Measurements from ENCODE around the gene IFNA16. TPM values are rescaled to one million over a fixed set of nuclear protein-coding genes. Genes with fewer than 3 reads are reported as not detected.
"Not testable (repeated sequence)": the region's sequence is repeated elsewhere in the genome, so short reads cannot be mapped to it uniquely, and the experiment has no call there.

Gene IFNA16
- total and polyA plus RNA-seq, 4 experiments from 2014 or later = not detected

DNA sequence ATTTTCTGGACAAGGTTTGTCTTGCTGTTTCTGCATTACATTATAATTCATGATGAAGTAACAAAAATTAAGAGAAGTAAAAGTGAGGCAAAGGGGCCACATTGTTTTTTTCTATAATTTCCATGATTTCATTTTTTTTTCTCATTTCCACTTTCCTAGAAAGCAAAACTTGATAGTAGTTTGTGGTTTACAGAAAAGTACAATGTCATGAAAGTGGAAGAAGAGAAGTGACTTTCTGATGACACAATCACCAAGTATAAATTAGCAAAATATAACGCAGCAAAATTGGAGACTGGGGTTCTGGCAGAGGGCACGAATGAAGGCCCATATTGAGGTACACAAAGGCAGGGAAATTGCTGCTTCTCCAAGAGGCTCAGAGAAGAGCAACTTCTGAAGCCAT lies 27.7 kb upstream of the IFNA16 start:
- POLR2A ChIA-PET (ENCODE audit: partially characterized antibody) = no interaction called here

GRCh38 chr9:21239911-21240310 lies 22.8 kb upstream of the IFNA16 start, which contains the start of gene IFNA14:
Gene IFNA14, minus strand, starts transcription at chr9:21240005. Its CDS starts 70 bp downstream, at chr9:21239935.
- no peak within 1 kb of the TSS for H3K27ac Mint-ChIP-seq
- peaks cover 2 to 15% of the 10 kb centered on the region in 2 donors for H3K27me3 Mint-ChIP-seq
- H3K4me3 Mint-ChIP-seq = no peak within 1 kb of the TSS
- no peaks in the 10 kb centered on the region for H3K36me3 ChIP-seq (ENCODE audit: insufficient read depth, low read length)
- H3K36me3 Mint-ChIP-seq = no peaks in the 10 kb centered on the region
- intact Hi-C loops (cut with micrococcal nuclease) = loop anchor here (5.0 to 10.0 kb wide), 5 partner anchors 85 to 1212 kb away; no protein-coding TSS in a partner anchor
- H3K27me3 ChIP-seq (ENCODE audit: insufficient read depth, low read length) = no peaks in the 10 kb centered on the region
- H3K4me1 ChIP-seq (ENCODE audit: insufficient read depth, low read length) = peaks cover 5% of the 10 kb centered on the region
- ChIA-PET CTCF (ENCODE audit: partially characterized antibody) (no interaction called here), POLR2A (ENCODE audit: partially characterized antibody) (no interaction called here)
- DNase-seq = no peak
- H3K9me3 Mint-ChIP-seq = peaks cover 0 to 1% (median 0%) of the 10 kb centered on the region in 8 donors
- peaks cover 4 to 12% (median 7%) of the 10 kb centered on the region in 4 donors for H3K4me1 Mint-ChIP-seq
- H3K4me3 ChIP-seq (ENCODE audit: low read length in 2 of 2) = no peak within 1 kb of the TSS
- H3K27ac ChIP-seq (ENCODE audit: low read depth, low read length) = no peak within 1 kb of the TSS
- no peaks in the 10 kb centered on the region for H3K9me3 ChIP-seq (ENCODE audit: control insufficient read depth in 1 of 2, low read length in 2 of 2)

More for the DNA sequence above, 27.7 kb upstream of the IFNA16 start:
- H3K9me3 Mint-ChIP-seq = peaks cover 0 to 4% (median 0%) of the 10 kb centered on the region in 8 donors
- H3K4me1 ChIP-seq (ENCODE audit: insufficient read depth, low read length) = no peaks in the 10 kb centered on the region
- no peak overlapping the region for H3K4me3 ChIP-seq (ENCODE audit: low read length in 2 of 2)
- H3K4me3 Mint-ChIP-seq = no peak overlapping the region
- intact Hi-C loops (cut with micrococcal nuclease) = no loop called here
- no peaks in the 10 kb centered on the region for H3K4me1 Mint-ChIP-seq
- H3K36me3 Mint-ChIP-seq = no peaks in the 10 kb centered on the region
- no peak overlapping the region for H3K27ac ChIP-seq (ENCODE audit: low read depth, low read length)
- no peak for DNase-seq
- CTCF ChIA-PET (ENCODE audit: partially characterized antibody) = no interaction called here
- H3K27me3 ChIP-seq (ENCODE audit: insufficient read depth, low read length) = no peaks in the 10 kb centered on the region
- no peak overlapping the region for H3K27ac Mint-ChIP-seq
- H3K27me3 Mint-ChIP-seq = peaks cover 5 to 15% of the 10 kb centered on the region in 2 donors
- no peaks in the 10 kb centered on the region for H3K36me3 ChIP-seq (ENCODE audit: insufficient read depth, low read length)
- H3K9me3 ChIP-seq (ENCODE audit: control insufficient read depth in 1 of 2, low read length in 2 of 2) = no peaks in the 10 kb centered on the region

DNA sequence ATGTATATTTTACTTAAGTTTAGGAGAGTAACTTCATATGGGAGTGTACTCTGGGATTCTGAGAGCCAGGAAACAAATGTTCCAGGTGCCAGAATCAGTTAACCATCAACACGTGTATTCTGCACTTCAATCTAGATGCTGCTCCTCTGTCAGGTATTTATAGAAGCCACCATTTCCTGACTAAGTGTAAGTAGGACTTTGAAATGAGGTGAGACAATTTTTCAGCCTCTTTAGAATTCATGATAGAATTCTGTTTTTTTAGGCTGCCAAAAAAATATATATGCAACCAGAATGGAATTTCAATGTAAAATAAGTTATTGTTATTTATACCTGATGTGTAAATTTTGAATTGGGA lies 19.2 kb upstream of the IFNA16 start:
- CTCF ChIA-PET (ENCODE audit: partially characterized antibody) = interaction anchor here (0.6 to 3.7 kb wide), 23 partner anchors 13 to 545 kb away, joined by 3 to 21 read pairs (median 4); partner anchors contain the start of gene IFNW1
- H3K36me3 Mint-ChIP-seq; H3K9me3 Mint-ChIP-seq; H3K27me3 Mint-ChIP-seq; H3K4me3 ChIP-seq (ENCODE audit: low read length in 2 of 2); POLR2A ChIA-PET (ENCODE audit: partially characterized antibody); H3K9me3 ChIP-seq (ENCODE audit: control insufficient read depth in 1 of 2, low read length in 2 of 2); H3K36me3 ChIP-seq (ENCODE audit: insufficient read depth, low read length); H3K27me3 ChIP-seq (ENCODE audit: insufficient read depth, low read length); H3K27ac ChIP-seq (ENCODE audit: low read depth, low read length); H3K4me1 ChIP-seq (ENCODE audit: insufficient read depth, low read length); DNase-seq: not testable (repeated sequence)
- Mint-ChIP-seq H3K4me1 (peaks cover 4 to 12% (median 7%) of the 10 kb centered on the region in 4 donors), H3K4me3 (peak overlapping the region in 5 of 8 donors; percentile 57 to 78 (median 66)), H3K27ac (peak overlapping the region in 1 of 7 donors; percentile 75)
- intact Hi-C loops (cut with micrococcal nuclease) = loop anchor here (5.0 to 10.0 kb wide), 5 partner anchors 82 to 1216 kb away; no protein-coding TSS in a partner anchor

DNA sequence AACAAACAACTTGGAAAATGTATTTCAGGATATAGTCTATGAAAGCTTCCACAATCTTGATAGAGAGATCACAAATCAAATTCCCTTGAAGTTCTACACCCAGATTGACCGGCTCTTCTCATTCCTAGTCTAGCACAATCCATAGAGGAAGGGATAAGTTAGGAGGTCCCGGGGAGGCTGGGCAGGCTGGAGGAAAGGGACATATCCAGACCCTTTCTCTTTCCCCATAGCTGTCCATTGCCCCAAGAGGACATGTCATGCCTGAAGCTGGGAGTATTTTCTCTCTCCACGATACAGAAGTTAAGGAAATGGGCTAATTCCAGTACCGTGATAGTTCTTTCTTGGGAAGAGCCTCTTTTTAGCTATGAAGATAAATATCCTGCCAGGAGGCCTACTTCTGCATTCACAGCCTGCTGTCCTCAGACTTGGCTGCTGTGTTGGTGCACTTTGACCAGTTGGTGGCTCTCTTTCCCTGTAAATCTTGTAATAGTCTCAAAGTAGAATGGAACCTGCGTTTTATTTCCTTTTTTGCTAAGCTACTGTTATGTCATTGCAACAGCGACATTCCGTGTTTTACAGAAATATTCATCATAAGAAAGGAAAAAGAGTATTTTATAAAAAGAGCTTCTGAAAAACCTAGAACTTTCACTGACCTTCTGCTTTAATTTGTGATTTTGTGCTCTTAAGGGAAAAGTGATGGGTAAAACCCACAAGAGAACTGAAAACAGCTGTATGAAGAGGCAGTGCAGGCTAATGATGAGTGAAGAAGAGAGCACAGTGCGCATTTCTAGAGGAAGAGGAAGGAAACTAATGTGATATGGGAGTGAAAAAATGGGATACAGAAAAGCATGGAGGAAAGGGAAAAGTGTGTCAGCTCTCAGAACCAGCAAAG lies 18.6 kb upstream of the IFNA16 start:
- not testable (repeated sequence) for H3K27me3 ChIP-seq (ENCODE audit: insufficient read depth, low read length); H3K36me3 ChIP-seq (ENCODE audit: insufficient read depth, low read length); H3K36me3 Mint-ChIP-seq; H3K9me3 Mint-ChIP-seq; H3K27ac ChIP-seq (ENCODE audit: low read depth, low read length); H3K4me1 ChIP-seq (ENCODE audit: insufficient read depth, low read length); H3K27me3 Mint-ChIP-seq; H3K4me3 ChIP-seq (ENCODE audit: low read length in 2 of 2); H3K9me3 ChIP-seq (ENCODE audit: control insufficient read depth in 1 of 2, low read length in 2 of 2)
- intact Hi-C loops (cut with micrococcal nuclease) = loop anchor here (1.0 to 10.0 kb wide), 6 partner anchors 81 to 1217 kb away; no protein-coding TSS in a partner anchor
- CTCF ChIA-PET (ENCODE audit: partially characterized antibody) = interaction anchor here (0.6 to 3.7 kb wide), 27 partner anchors 14 to 881 kb away, joined by 3 to 21 read pairs (median 4); partner anchors contain the start of gene IFNW1
- peak overlapping the region in 2 of 7 donors; percentile 6 to 75 for H3K27ac Mint-ChIP-seq
- H3K4me3 Mint-ChIP-seq = peak overlapping the region in 7 of 8 donors; percentile 17 to 78 (median 57)
- H3K4me1 Mint-ChIP-seq = peaks cover 4 to 12% (median 7%) of the 10 kb centered on the region in 4 donors
- DNase-seq = peak in 4 of 5 donors; percentile 31 to 41 (median 37)
- POLR2A ChIA-PET (ENCODE audit: partially characterized antibody) = interaction anchor here (0.7 kb wide), 1 partner anchor 160 kb away, joined by 3 read pairs; no protein-coding TSS in a partner anchor

GRCh38 chr9:21234153-21234687 lies 17.1 kb upstream of the IFNA16 start:
- intact Hi-C loops (cut with micrococcal nuclease) = loop anchor here (10.0 kb wide), 2 partner anchors 79 to 471 kb away; no protein-coding TSS in a partner anchor

GRCh38 chr9:21233258-21233657 lies 16.1 kb upstream of the IFNA16 start:
- no peak overlapping the region for H3K4me3 Mint-ChIP-seq
- Histone ChIP-seq H3K4me1 (ENCODE audit: insufficient read depth, low read length) (peaks cover 5% of the 10 kb centered on the region), H3K9me3 (ENCODE audit: control insufficient read depth in 1 of 2, low read length in 2 of 2) (no peaks in the 10 kb centered on the region), H3K27me3 (ENCODE audit: insufficient read depth, low read length) (no peaks in the 10 kb centered on the region), H3K4me3 (ENCODE audit: low read length in 2 of 2) (no peak overlapping the region), H3K36me3 (ENCODE audit: insufficient read depth, low read length) (no peaks in the 10 kb centered on the region), H3K27ac (ENCODE audit: low read depth, low read length) (no peak overlapping the region)
- peak overlapping the region in 1 of 7 donors; percentile 19 for H3K27ac Mint-ChIP-seq
- H3K27me3 Mint-ChIP-seq = peaks cover 2 to 4% of the 10 kb centered on the region in 2 donors
- no peaks in the 10 kb centered on the region for H3K9me3 Mint-ChIP-seq
- H3K4me1 Mint-ChIP-seq = peaks cover 4 to 12% (median 7%) of the 10 kb centered on the region in 4 donors
- ChIA-PET POLR2A (ENCODE audit: partially characterized antibody) (no interaction called here), CTCF (ENCODE audit: partially characterized antibody) (interaction anchor here (1.0 to 1.1 kb wide), 2 partner anchors 51 to 79 kb away, joined by 4 read pairs; no protein-coding TSS in a partner anchor)
- DNase-seq = no peak
- no peaks in the 10 kb centered on the region for H3K36me3 Mint-ChIP-seq
- intact Hi-C loops (cut with micrococcal nuclease) = loop anchor here (10.0 kb wide), 2 partner anchors 78 to 472 kb away; no protein-coding TSS in a partner anchor

More at GRCh38 chr9:21234153-21234687, 17.1 kb upstream of the IFNA16 start:
- H3K36me3 ChIP-seq (ENCODE audit: insufficient read depth, low read length) = no peaks in the 10 kb centered on the region
- Mint-ChIP-seq H3K4me3 (no peak overlapping the region), H3K27me3 (peaks cover 2 to 4% of the 10 kb centered on the region in 2 donors), H3K9me3 (no peaks in the 10 kb centered on the region), H3K4me1 (peaks cover 4 to 12% (median 7%) of the 10 kb centered on the region in 4 donors), H3K36me3 (no peaks in the 10 kb centered on the region), H3K27ac (peak overlapping the region in 1 of 7 donors; percentile 11)
- ChIA-PET POLR2A (ENCODE audit: partially characterized antibody) (no interaction called here), CTCF (ENCODE audit: partially characterized antibody) (interaction anchor here (1.2 to 3.7 kb wide), 8 partner anchors 15 to 161 kb away, joined by 3 to 21 read pairs (median 8); no protein-coding TSS in a partner anchor)
- H3K9me3 ChIP-seq (ENCODE audit: control insufficient read depth in 1 of 2, low read length in 2 of 2) = no peaks in the 10 kb centered on the region
- H3K4me1 ChIP-seq (ENCODE audit: insufficient read depth, low read length) = peaks cover 5% of the 10 kb centered on the region
- no peak overlapping the region for H3K4me3 ChIP-seq (ENCODE audit: low read length in 2 of 2)
- H3K27me3 ChIP-seq (ENCODE audit: insufficient read depth, low read length) = no peaks in the 10 kb centered on the region
- no peak overlapping the region for H3K27ac ChIP-seq (ENCODE audit: low read depth, low read length)
- DNase-seq = no peak

DNA sequence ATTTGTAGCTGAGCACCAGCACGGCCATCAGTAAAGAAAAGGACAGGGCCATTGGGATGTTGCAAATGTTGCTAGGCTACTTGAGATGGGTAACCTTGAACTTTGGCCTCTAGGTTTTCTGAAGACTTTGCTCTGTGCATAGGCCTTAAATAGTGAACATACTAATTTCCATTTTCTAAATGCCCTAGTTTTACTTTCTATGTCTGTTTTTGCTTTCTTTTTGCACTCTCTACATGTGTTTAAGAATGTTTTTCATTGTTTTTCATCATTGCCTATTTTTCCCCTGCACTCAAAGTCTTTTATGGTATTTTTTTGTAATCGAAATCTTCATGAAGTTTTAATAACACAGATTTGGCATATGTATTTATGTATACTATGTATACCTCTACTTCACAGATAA lies 11.0 kb upstream of the IFNA16 start, which contains the start of gene IFNA17:
IFNA17 (minus strand) TSS at position 101 of the 400 bp plus-strand sequence; CDS start at position 52, 49 bp downstream.
- DNase-seq = no peak
- Mint-ChIP-seq H3K36me3 (no peaks in the 10 kb centered on the region), H3K9me3 (no peaks in the 10 kb centered on the region), H3K27me3 (peaks cover 0 to 10% of the 10 kb centered on the region in 2 donors), H3K27ac (peak within 1 kb of the TSS in 1 of 7 donors; percentile 6), H3K4me3 (no peak within 1 kb of the TSS), H3K4me1 (no peaks in the 10 kb centered on the region)
- no peak within 1 kb of the TSS for H3K4me3 ChIP-seq (ENCODE audit: low read length in 2 of 2)
- H3K36me3 ChIP-seq (ENCODE audit: insufficient read depth, low read length) = no peaks in the 10 kb centered on the region
- no peaks in the 10 kb centered on the region for H3K9me3 ChIP-seq (ENCODE audit: control insufficient read depth in 1 of 2, low read length in 2 of 2)
- no peaks in the 10 kb centered on the region for H3K4me1 ChIP-seq (ENCODE audit: insufficient read depth, low read length)
- H3K27ac ChIP-seq (ENCODE audit: low read depth, low read length) = no peak within 1 kb of the TSS
- ChIA-PET POLR2A (ENCODE audit: partially characterized antibody) (no interaction called here), CTCF (ENCODE audit: partially characterized antibody) (no interaction called here)
- intact Hi-C loops (cut with micrococcal nuclease) = no loop called here
- no peaks in the 10 kb centered on the region for H3K27me3 ChIP-seq (ENCODE audit: insufficient read depth, low read length)

All from CD4-positive, alpha-beta memory T cell (primary cell).